ENCODE data around the gene CCDC38. TPM values are rescaled to one million over a fixed set of nuclear protein-coding genes. Genes with fewer than 3 reads are reported as not detected.

The CCDC38 gene
- total RNA-seq, 1 experiment from 2014 or later: not detected

GRCh38 chr12:95836185-95836609, 106.2 kb downstream of the CCDC38 start:
- Mint-ChIP-seq H3K36me3 (no peaks in the 10 kb centered on the region), H3K27ac (no peak overlapping the region), H3K4me1 (peaks cover 13% of the 10 kb centered on the region), H3K9me3 (no peaks in the 10 kb centered on the region), H3K4me3 (no peak overlapping the region), H3K27me3 (ENCODE audit: low read depth) (no peaks in the 10 kb centered on the region)
- ChIA-PET POLR2A (no interaction called here), CTCF (no interaction called here)
- no peak for TF ChIP-seq ARID4B (CRISPR knock-in tag; IDR thresholded peaks at IDR 0.05; ENCODE audit: borderline replicate concordance)
- TF ChIP-seq JUN (CRISPR knock-in tag; IDR thresholded peaks at IDR 0.05): no peak
- no peak for TF ChIP-seq ETV6 (CRISPR knock-in tag; IDR thresholded peaks at IDR 0.05)
- TF ChIP-seq ZNF121 (CRISPR knock-in tag; IDR thresholded peaks at IDR 0.05): no peak
- no peak for TF ChIP-seq ATF6 (CRISPR knock-in tag; IDR thresholded peaks at IDR 0.05)
- TF ChIP-seq ZNF671 (CRISPR knock-in tag; IDR thresholded peaks at IDR 0.05): no peak
- ATAC-seq (no peak), DNase-seq (ENCODE audit: low spot score) (no peak)

- H3K27ac Mint-ChIP-seq: no peak overlapping the region
- no peaks in the 10 kb centered on the region for H3K9me3 Mint-ChIP-seq
- no peaks in the 10 kb centered on the region for H3K27me3 Mint-ChIP-seq (ENCODE audit: low read depth)
- ChIA-PET POLR2A (no interaction called here), CTCF (no interaction called here)
- TF ChIP-seq ZNF396 (CRISPR knock-in tag; IDR thresholded peaks at IDR 0.05; ENCODE audit: borderline replicate concordance) (no peak), ATF1 (CRISPR knock-in tag; IDR thresholded peaks at IDR 0.05) (no peak), ZMAT4 (CRISPR knock-in tag; IDR thresholded peaks at IDR 0.05) (no peak), EMX1 (CRISPR knock-in tag; IDR thresholded peaks at IDR 0.05) (no peak), ZNF219 (CRISPR knock-in tag; IDR thresholded peaks at IDR 0.05; ENCODE audit: borderline replicate concordance) (no peak), TEAD1 (CRISPR knock-in tag; IDR thresholded peaks at IDR 0.05) (no peak), NR1H2 (CRISPR knock-in tag; IDR thresholded peaks at IDR 0.05) (no peak), FOXK1 (CRISPR knock-in tag; IDR thresholded peaks at IDR 0.05) (no peak), CTCF (IDR thresholded peaks at IDR 0.05) (no peak), E2F4 (CRISPR knock-in tag; IDR thresholded peaks at IDR 0.05; ENCODE audit: borderline replicate concordance, low read depth) (no peak), IRF2 (CRISPR knock-in tag; IDR thresholded peaks at IDR 0.05; ENCODE audit: borderline replicate concordance, low read depth) (no peak), NR2C2 (CRISPR knock-in tag; IDR thresholded peaks at IDR 0.05) (no peak), ETV6 (CRISPR knock-in tag; IDR thresholded peaks at IDR 0.05) (no peak)
- no peak overlapping the region for H3K4me3 Mint-ChIP-seq
- DNase-seq (ENCODE audit: low spot score) (no peak), ATAC-seq (no peak)
- H3K4me1 Mint-ChIP-seq: peaks cover 13% of the 10 kb centered on the region
- H3K36me3 Mint-ChIP-seq: no peaks in the 10 kb centered on the region
Observed at GRCh38 chr12:95834572-95834971, 107.8 kb downstream of the CCDC38 start.

Data from WTC11 (cell line).